GM12892 (cell line): ENCODE results near the gene FCN1.

ENCODE experiments used
- POLR2AphosphoS5 ChIP-seq: IDR thresholded peaks from 2 replicates; pipeline ENCODE4 v1.6.1; 2011; ENCODE audit warnings: low read depth, low read length, control low read depth
- TAF1 ChIP-seq: IDR thresholded peaks from 2 replicates; pipeline ENCODE4 v1.6.1; 2011; ENCODE audit warnings: low read depth, mild to moderate bottlenecking, control low read depth, low read length, borderline replicate concordance

GRCh38 chr9:134922066-134922931 lies 4.6 kb upstream of the FCN1 start:
- TF ChIP-seq TAF1 (no peak), POLR2AphosphoS5 (no peak)
